AG10803 (cell line): ENCODE results near the gene SLC8A1.
A peak's percentile ranks its signal among the peaks of the same experiment; 100 is the strongest.

Experiments
- DNase-seq: peaks from one replicate; pipeline ENCODE4 v3.0.0; 2010; ENCODE audit warnings: low read depth
- H3K4me3 ChIP-seq: 2 replicates; pipeline ENCODE4 v1.5.1; 2011; ENCODE audit warnings: mild to moderate bottlenecking, low read length, control low read depth
- CTCF ChIP-seq: conservative IDR thresholded peaks from 2 replicates; pipeline ENCODE4 v1.5.1; 2011; ENCODE audit warnings: mild to moderate bottlenecking, low read length, control low read depth, inconsistent platforms

SLC8A1 gene

GRCh38 chr2:40168032-40168431 lies 283.9 kb downstream of the SLC8A1 start:
- H3K4me3 ChIP-seq = no peak overlapping the region
- no peak for DNase-seq
- TF ChIP-seq CTCF = no peak

DNA sequence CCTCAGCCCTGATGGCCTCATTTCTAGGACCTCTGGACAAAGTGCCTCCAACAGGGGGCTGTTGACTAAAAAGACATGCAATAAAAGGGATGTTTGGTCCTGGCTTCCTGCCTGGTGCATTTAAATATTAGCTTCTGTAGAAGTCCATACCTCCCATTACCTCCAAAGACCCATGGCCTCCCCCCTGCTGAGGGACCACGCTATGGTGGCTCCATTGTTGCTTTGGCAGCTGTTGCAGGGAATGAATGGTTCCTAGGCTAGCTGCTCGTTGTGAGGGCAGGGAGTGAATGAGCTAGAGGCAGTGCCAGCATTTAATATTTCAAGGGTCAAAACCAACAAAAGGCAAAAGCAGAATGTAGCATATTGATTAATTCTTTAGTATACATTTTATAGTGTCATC lies 285.9 kb downstream of the SLC8A1 start:
- no peak for DNase-seq

GRCh38 chr2:40165509-40165844 lies 286.4 kb downstream of the SLC8A1 start:
- H3K4me3 ChIP-seq = no peak overlapping the region
- no peak for DNase-seq
- no peak for TF ChIP-seq CTCF

More for the DNA sequence above, 285.9 kb downstream of the SLC8A1 start:
- no peak overlapping the region for H3K4me3 ChIP-seq
- TF ChIP-seq CTCF = no peak

- no peak for DNase-seq
- no peak for TF ChIP-seq CTCF
Measured at GRCh38 chr2:40164736-40165508, 287.0 kb downstream of the SLC8A1 start.

GRCh38 chr2:40161986-40162385 lies 289.9 kb downstream of the SLC8A1 start:
- TF ChIP-seq CTCF = no peak
- no peak overlapping the region for H3K4me3 ChIP-seq
- no peak for DNase-seq

More at GRCh38 chr2:40164736-40165508, 287.0 kb downstream of the SLC8A1 start:
- no peak overlapping the region for H3K4me3 ChIP-seq

GRCh38 chr2:40160751-40161218 lies 291.1 kb downstream of the SLC8A1 start:
- TF ChIP-seq CTCF = no peak
- peak; percentile 59 for DNase-seq

DNA sequence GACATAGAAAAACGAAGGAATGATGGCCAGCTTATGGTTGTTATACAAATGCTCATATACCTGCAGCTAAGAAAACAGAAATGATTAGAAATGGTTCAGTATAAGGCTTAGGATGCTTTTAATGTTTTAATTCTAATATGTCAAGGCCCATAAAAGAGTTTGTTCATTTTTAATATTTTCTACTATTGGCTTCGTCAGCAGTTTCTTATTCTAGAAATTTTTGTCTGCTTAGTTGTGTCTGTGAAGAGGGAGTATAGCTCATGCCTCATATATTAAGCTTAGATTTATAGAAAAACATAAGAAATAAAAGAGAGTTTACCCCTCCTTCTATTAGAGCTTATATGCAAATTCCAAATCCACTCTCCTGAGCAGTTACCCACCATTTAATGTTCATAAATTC lies 292.6 kb downstream of the SLC8A1 start:
- no peak overlapping the region for H3K4me3 ChIP-seq
- DNase-seq = no peak
- TF ChIP-seq CTCF = no peak

More at GRCh38 chr2:40160751-40161218, 291.1 kb downstream of the SLC8A1 start:
- H3K4me3 ChIP-seq = no peak overlapping the region
